KG1 (cell line): Measurements from ENCODE around the gene PHACTR3.

ENCODE experiments used
- DNase-seq: peaks from one replicate; lab custom pipeline; 2025; lab: John Stamatoyannopoulos, UW

Gene PHACTR3

GRCh38 chr20:59671661-59672471, 67.5 kb downstream of the PHACTR3 start:
- no peak for DNase-seq

- no peak for DNase-seq
Observed at GRCh38 chr20:59672576-59672975, 68.2 kb downstream of the PHACTR3 start.

- DNase-seq: no peak
Observed at GRCh38 chr20:59673288-59673997, 69.1 kb downstream of the PHACTR3 start.

- no peak for DNase-seq
Observed at GRCh38 chr20:59673998-59674445, 69.7 kb downstream of the PHACTR3 start.

- no peak for DNase-seq
Observed at GRCh38 chr20:59676126-59676850, 71.9 kb downstream of the PHACTR3 start.

- DNase-seq: no peak
Observed at GRCh38 chr20:59676851-59677182, 72.5 kb downstream of the PHACTR3 start.

GRCh38 chr20:59677586-59677985, 73.2 kb downstream of the PHACTR3 start:
- DNase-seq: no peak

GRCh38 chr20:59678288-59678687, 73.9 kb downstream of the PHACTR3 start:
- DNase-seq: no peak

- no peak for DNase-seq
Observed at GRCh38 chr20:59678951-59679350, 74.6 kb downstream of the PHACTR3 start.

GRCh38 chr20:59680148-59680650, 75.9 kb downstream of the PHACTR3 start:
- no peak for DNase-seq

GRCh38 chr20:59680852-59681251, 76.5 kb downstream of the PHACTR3 start:
- no peak for DNase-seq

GRCh38 chr20:59682603-59683002, 78.3 kb downstream of the PHACTR3 start:
- DNase-seq: no peak

GRCh38 chr20:59683181-59683580, 78.8 kb downstream of the PHACTR3 start:
- DNase-seq: no peak

- no peak for DNase-seq
Observed at GRCh38 chr20:59684685-59685242, 80.4 kb downstream of the PHACTR3 start.

GRCh38 chr20:59686404-59687346, 82.3 kb downstream of the PHACTR3 start:
- no peak for DNase-seq

GRCh38 chr20:59688356-59688755, 84.0 kb downstream of the PHACTR3 start:
- DNase-seq: no peak

- DNase-seq: no peak
Observed at GRCh38 chr20:59688999-59689398, 84.7 kb downstream of the PHACTR3 start.

- DNase-seq: no peak
Observed at GRCh38 chr20:59690101-59690500, 85.8 kb downstream of the PHACTR3 start.

GRCh38 chr20:59690976-59691375, 86.6 kb downstream of the PHACTR3 start:
- no peak for DNase-seq

- no peak for DNase-seq
Observed at GRCh38 chr20:59692139-59692538, 87.8 kb downstream of the PHACTR3 start.

- DNase-seq: no peak
Observed at GRCh38 chr20:59693587-59693986, 89.2 kb downstream of the PHACTR3 start.
